Activated CD8-positive, alpha-beta memory T cell treated with anti-CD3 and anti-CD28 coated beads for 48 hours (primary cell): ENCODE results near the gene TIMM13.

ENCODE experiments used
- DNase-seq, 3 experiments: peaks; one replicate each; pipeline ENCODE4 v3.0.0-alpha.2; 2020; ENCODE audit warnings: low read depth in 2 of 3, low spot score in 2 of 3

The TIMM13 gene

GRCh38 chr19:2455851-2456570 lies 28.6 kb upstream of the TIMM13 start:
- peak in 1 of 3 experiments; percentile 27 for DNase-seq

GRCh38 chr19:2454962-2455850 lies 27.8 kb upstream of the TIMM13 start:
- no peak for DNase-seq

- DNase-seq: no peak
Measured at GRCh38 chr19:2454199-2454961, 27.0 kb upstream of the TIMM13 start.

GRCh38 chr19:2453431-2454025 lies 26.1 kb upstream of the TIMM13 start:
- DNase-seq: no peak

GRCh38 chr19:2451741-2452140 lies 24.4 kb upstream of the TIMM13 start:
- DNase-seq: no peak

- DNase-seq: no peak
Measured at GRCh38 chr19:2451138-2451537, 23.8 kb upstream of the TIMM13 start.

- no peak for DNase-seq
Measured at GRCh38 chr19:2449019-2449418, 21.6 kb upstream of the TIMM13 start.

GRCh38 chr19:2446381-2446780 lies 19.0 kb upstream of the TIMM13 start:
- no peak for DNase-seq

- no peak for DNase-seq
Measured at GRCh38 chr19:2444251-2445002, 17.0 kb upstream of the TIMM13 start.

- no peak for DNase-seq
Measured at GRCh38 chr19:2443785-2444182, 16.4 kb upstream of the TIMM13 start.

- DNase-seq: no peak
Measured at GRCh38 chr19:2443116-2443784, 15.9 kb upstream of the TIMM13 start.

GRCh38 chr19:2441096-2441752 lies 13.8 kb upstream of the TIMM13 start:
- DNase-seq: no peak

- DNase-seq: no peak
Measured at GRCh38 chr19:2440515-2440914, 13.1 kb upstream of the TIMM13 start.

GRCh38 chr19:2438178-2438577 lies 10.8 kb upstream of the TIMM13 start:
- no peak for DNase-seq

- DNase-seq: no peak
Measured at GRCh38 chr19:2436926-2437325, 9.5 kb upstream of the TIMM13 start.

GRCh38 chr19:2436384-2436783 lies 9.0 kb upstream of the TIMM13 start:
- no peak for DNase-seq

- no peak for DNase-seq
Measured at GRCh38 chr19:2434721-2435265, 7.4 kb upstream of the TIMM13 start.

GRCh38 chr19:2434267-2434666 lies 6.9 kb upstream of the TIMM13 start:
- no peak for DNase-seq

GRCh38 chr19:2433854-2434253 lies 6.5 kb upstream of the TIMM13 start:
- DNase-seq: no peak
